WTC11 (cell line): ENCODE measurements around the gene CASTOR2. TPM values are rescaled to one million over a fixed set of nuclear protein-coding genes. Genes with fewer than 3 reads are reported as not detected.

ENCODE experiments used
- ATAC-seq: fragments of 200-7000 bp; cut with Tn5 transposase; 2 replicates; pipeline ENCODE4 v1.10.0; 2021; ENCODE audit warnings: mild to moderate bottlenecking, moderate library complexity
- CTCF ChIA-PET: fragments of 300-600 bp; sonication (Branson Sonifier 250); formaldehyde crosslinking; loops from one replicate; lab custom pipeline; 2021; ENCODE audit warnings: antibody characterized with exemption; lab: Charles Lee
- POLR2A ChIA-PET: fragments of 350-600 bp; sonication (Branson Sonifier 250); formaldehyde crosslinking; loops from one replicate; lab custom pipeline; 2021; ENCODE audit warnings: antibody characterized with exemption; lab: Charles Lee
- DNase-seq: peaks from one replicate; pipeline ENCODE4 v3.0.0; 2021; ENCODE audit warnings: low spot score
- H3K27ac Mint-ChIP-seq: 2 replicates; pipeline ENCODE4 v1.8.0; 2021; ENCODE audit warnings: mixed read lengths
- H3K27me3 Mint-ChIP-seq: 2 replicates; pipeline ENCODE4 v1.8.0; 2021; ENCODE audit warnings: low read depth, mild to moderate bottlenecking, moderate library complexity, mixed read lengths
- H3K36me3 Mint-ChIP-seq: 2 replicates; pipeline ENCODE4 v1.8.0; 2021; ENCODE audit warnings: mixed read lengths
- H3K4me1 Mint-ChIP-seq: 2 replicates; pipeline ENCODE4 v1.8.0; 2022; ENCODE audit warnings: mixed read lengths
- H3K4me3 Mint-ChIP-seq: 2 replicates; pipeline ENCODE4 v1.8.0; 2021; ENCODE audit warnings: mild to moderate bottlenecking, moderate library complexity, mixed read lengths
- H3K9me3 Mint-ChIP-seq: 2 replicates; pipeline ENCODE4 v1.8.0; 2021; ENCODE audit warnings: mixed read lengths
- ESRRA ChIP-seq: sonication (generic); formaldehyde crosslinking; IDR thresholded peaks from 2 replicates; pipeline ENCODE4 v1.8.1; 2022; ENCODE audit warnings: mild to moderate bottlenecking, missing genetic modification reagents, borderline replicate concordance
- FOXJ3 ChIP-seq: sonication (generic); formaldehyde crosslinking; IDR thresholded peaks from 2 replicates; pipeline ENCODE4 v1.9.0; 2021; ENCODE audit warnings: missing genetic modification reagents, mild to moderate bottlenecking, borderline replicate concordance
- FOXP1 ChIP-seq: sonication (generic); formaldehyde crosslinking; IDR thresholded peaks from 2 replicates; pipeline ENCODE4 v1.8.0; 2022; ENCODE audit warnings: missing genetic modification reagents, mild to moderate bottlenecking, moderate library complexity, borderline replicate concordance
- GRHL2 ChIP-seq: fragments of 250-450 bp; sonication (Bioruptor Pico); IDR thresholded peaks from 2 replicates; pipeline ENCODE4 v1.8.0; 2022; ENCODE audit warnings: mild to moderate bottlenecking, moderate library complexity; ENCODE audit not compliant: insufficient replicate concordance, severe bottlenecking
- KAT7 ChIP-seq: sonication (generic); formaldehyde crosslinking; IDR thresholded peaks from 2 replicates; pipeline ENCODE4 v1.8.1; 2023; ENCODE audit warnings: missing genetic modification reagents, mild to moderate bottlenecking, borderline replicate concordance
- MYBL2 ChIP-seq: sonication (generic); formaldehyde crosslinking; IDR thresholded peaks from 2 replicates; pipeline ENCODE4 v1.8.1; 2023; ENCODE audit warnings: mild to moderate bottlenecking, moderate library complexity, missing genetic modification reagents
- NFYB ChIP-seq: sonication (generic); formaldehyde crosslinking; conservative IDR thresholded peaks from 2 replicates; pipeline ENCODE4 v1.8.0; 2022; ENCODE audit warnings: low read depth, missing genetic modification reagents
- SMAD4 ChIP-seq: sonication (generic); formaldehyde crosslinking; IDR thresholded peaks from 2 replicates; pipeline ENCODE4 v1.8.0; 2022; ENCODE audit warnings: mild to moderate bottlenecking, missing genetic modification reagents
- SP1 ChIP-seq: sonication (generic); formaldehyde crosslinking; conservative IDR thresholded peaks from 2 replicates; pipeline ENCODE4 v1.8.1; 2022; ENCODE audit warnings: missing genetic modification reagents
- ZBTB43 ChIP-seq: sonication (generic); formaldehyde crosslinking; IDR thresholded peaks from 2 replicates; pipeline ENCODE4 v1.8.1; 2023; ENCODE audit warnings: mild to moderate bottlenecking, missing genetic modification reagents
- ZNF281 ChIP-seq: sonication (generic); formaldehyde crosslinking; IDR thresholded peaks from 2 replicates; pipeline ENCODE4 v1.8.0; 2023; ENCODE audit warnings: mild to moderate bottlenecking, missing genetic modification reagents
- total RNA-seq: library from RNA; stranded (reverse); gene quantifications from 3 replicates; pipeline ENCODE4 v1.2.3, GENCODE V29; 2021
- TF ChIP-seq, protein P1 (sequence below): sonication (generic); formaldehyde crosslinking; IDR thresholded peaks from 2 replicates; pipeline ENCODE4 v1.8.0; 2022; ENCODE audit warnings: mild to moderate bottlenecking, missing genetic modification reagents
- TF ChIP-seq, protein P2 (sequence below): sonication (generic); formaldehyde crosslinking; IDR thresholded peaks from 2 replicates; pipeline ENCODE4 v1.8.0; 2022; ENCODE audit warnings: mild to moderate bottlenecking, missing genetic modification reagents
- TF ChIP-seq, protein P3 (sequence below): sonication (generic); formaldehyde crosslinking; IDR thresholded peaks from 2 replicates; pipeline ENCODE4 v1.8.0; 2022; ENCODE audit warnings: mild to moderate bottlenecking, missing genetic modification reagents
- TF ChIP-seq, protein P4 (sequence below): sonication (generic); formaldehyde crosslinking; IDR thresholded peaks from 2 replicates; pipeline ENCODE4 v1.8.0; 2023; ENCODE audit warnings: missing genetic modification reagents
- TF ChIP-seq, protein P5 (sequence below): sonication (generic); formaldehyde crosslinking; IDR thresholded peaks from 2 replicates; pipeline ENCODE4 v1.8.1; 2022; ENCODE audit warnings: missing genetic modification reagents, borderline replicate concordance
- TF ChIP-seq, protein P6 (sequence below): sonication (generic); formaldehyde crosslinking; IDR thresholded peaks from 2 replicates; pipeline ENCODE4 v1.8.1; 2022; ENCODE audit warnings: mild to moderate bottlenecking, moderate library complexity, missing genetic modification reagents

CASTOR2 gene
- total RNA-seq, 1 experiment from 2014 or later: 38.7 TPM

GRCh38 chr7:75040512-75040911 is 76.0 kb downstream of the CASTOR2 start:
- Mint-ChIP-seq H3K27ac (no peak overlapping the region), H3K27me3 (no peaks in the 10 kb centered on the region), H3K4me3 (no peak overlapping the region), H3K36me3 (peaks cover 8% of the 10 kb centered on the region), H3K9me3 (no peaks in the 10 kb centered on the region), H3K4me1 (peaks cover 12% of the 10 kb centered on the region)
- ChIA-PET CTCF (no interaction called here), POLR2A (no interaction called here)
- ATAC-seq (no peak), DNase-seq (no peak)
- TF ChIP-seq, protein P1, sequence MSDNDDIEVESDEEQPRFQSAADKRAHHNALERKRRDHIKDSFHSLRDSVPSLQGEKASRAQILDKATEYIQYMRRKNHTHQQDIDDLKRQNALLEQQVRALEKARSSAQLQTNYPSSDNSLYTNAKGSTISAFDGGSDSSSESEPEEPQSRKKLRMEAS (CRISPR knock-in tag): no peak
- TF ChIP-seq, protein P2, sequence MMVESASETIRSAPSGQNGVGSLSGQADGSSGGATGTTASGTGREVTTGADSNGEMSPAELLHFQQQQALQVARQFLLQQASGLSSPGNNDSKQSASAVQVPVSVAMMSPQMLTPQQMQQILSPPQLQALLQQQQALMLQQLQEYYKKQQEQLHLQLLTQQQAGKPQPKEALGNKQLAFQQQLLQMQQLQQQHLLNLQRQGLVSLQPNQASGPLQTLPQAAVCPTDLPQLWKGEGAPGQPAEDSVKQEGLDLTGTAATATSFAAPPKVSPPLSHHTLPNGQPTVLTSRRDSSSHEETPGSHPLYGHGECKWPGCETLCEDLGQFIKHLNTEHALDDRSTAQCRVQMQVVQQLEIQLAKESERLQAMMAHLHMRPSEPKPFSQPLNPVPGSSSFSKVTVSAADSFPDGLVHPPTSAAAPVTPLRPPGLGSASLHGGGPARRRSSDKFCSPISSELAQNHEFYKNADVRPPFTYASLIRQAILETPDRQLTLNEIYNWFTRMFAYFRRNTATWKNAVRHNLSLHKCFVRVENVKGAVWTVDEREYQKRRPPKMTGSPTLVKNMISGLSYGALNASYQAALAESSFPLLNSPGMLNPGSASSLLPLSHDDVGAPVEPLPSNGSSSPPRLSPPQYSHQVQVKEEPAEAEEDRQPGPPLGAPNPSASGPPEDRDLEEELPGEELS (CRISPR knock-in tag): no peak
- no peak for TF ChIP-seq ZNF281 (CRISPR knock-in tag)
- TF ChIP-seq ZBTB43 (CRISPR knock-in tag): no peak
- TF ChIP-seq FOXP1 (CRISPR knock-in tag): no peak
- TF ChIP-seq, protein P3, sequence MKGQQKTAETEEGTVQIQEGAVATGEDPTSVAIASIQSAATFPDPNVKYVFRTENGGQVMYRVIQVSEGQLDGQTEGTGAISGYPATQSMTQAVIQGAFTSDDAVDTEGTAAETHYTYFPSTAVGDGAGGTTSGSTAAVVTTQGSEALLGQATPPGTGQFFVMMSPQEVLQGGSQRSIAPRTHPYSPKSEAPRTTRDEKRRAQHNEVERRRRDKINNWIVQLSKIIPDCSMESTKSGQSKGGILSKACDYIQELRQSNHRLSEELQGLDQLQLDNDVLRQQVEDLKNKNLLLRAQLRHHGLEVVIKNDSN (CRISPR knock-in tag): no peak
- TF ChIP-seq, protein P4, sequence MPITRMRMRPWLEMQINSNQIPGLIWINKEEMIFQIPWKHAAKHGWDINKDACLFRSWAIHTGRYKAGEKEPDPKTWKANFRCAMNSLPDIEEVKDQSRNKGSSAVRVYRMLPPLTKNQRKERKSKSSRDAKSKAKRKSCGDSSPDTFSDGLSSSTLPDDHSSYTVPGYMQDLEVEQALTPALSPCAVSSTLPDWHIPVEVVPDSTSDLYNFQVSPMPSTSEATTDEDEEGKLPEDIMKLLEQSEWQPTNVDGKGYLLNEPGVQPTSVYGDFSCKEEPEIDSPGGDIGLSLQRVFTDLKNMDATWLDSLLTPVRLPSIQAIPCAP (CRISPR knock-in tag): no peak
- TF ChIP-seq MYBL2 (CRISPR knock-in tag): no peak
- TF ChIP-seq, protein P5, sequence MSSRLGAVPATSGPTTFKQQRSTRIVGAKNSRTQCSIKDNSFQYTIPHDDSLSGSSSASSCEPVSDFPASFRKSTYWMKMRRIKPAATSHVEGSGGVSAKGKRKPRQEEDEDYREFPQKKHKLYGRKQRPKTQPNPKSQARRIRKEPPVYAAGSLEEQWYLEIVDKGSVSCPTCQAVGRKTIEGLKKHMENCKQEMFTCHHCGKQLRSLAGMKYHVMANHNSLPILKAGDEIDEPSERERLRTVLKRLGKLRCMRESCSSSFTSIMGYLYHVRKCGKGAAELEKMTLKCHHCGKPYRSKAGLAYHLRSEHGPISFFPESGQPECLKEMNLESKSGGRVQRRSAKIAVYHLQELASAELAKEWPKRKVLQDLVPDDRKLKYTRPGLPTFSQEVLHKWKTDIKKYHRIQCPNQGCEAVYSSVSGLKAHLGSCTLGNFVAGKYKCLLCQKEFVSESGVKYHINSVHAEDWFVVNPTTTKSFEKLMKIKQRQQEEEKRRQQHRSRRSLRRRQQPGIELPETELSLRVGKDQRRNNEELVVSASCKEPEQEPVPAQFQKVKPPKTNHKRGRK (CRISPR knock-in tag): no peak
- no peak for TF ChIP-seq KAT7 (CRISPR knock-in tag)
- no peak for TF ChIP-seq FOXJ3
- no peak for TF ChIP-seq ESRRA
- no peak for TF ChIP-seq NFYB (CRISPR knock-in tag)
- TF ChIP-seq SP1 (CRISPR knock-in tag): no peak
- TF ChIP-seq, protein P6, sequence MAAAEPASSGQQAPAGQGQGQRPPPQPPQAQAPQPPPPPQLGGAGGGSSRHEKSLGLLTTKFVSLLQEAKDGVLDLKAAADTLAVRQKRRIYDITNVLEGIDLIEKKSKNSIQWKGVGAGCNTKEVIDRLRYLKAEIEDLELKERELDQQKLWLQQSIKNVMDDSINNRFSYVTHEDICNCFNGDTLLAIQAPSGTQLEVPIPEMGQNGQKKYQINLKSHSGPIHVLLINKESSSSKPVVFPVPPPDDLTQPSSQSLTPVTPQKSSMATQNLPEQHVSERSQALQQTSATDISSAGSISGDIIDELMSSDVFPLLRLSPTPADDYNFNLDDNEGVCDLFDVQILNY (CRISPR knock-in tag): no peak
- TF ChIP-seq GRHL2 (CRISPR knock-in tag): no peak
- no peak for TF ChIP-seq SMAD4 (CRISPR knock-in tag)
